Ishikawa (cell line): ENCODE data around the gene STRADA.

Experiments
- CREB1 ChIP-seq: IDR thresholded peaks from 2 replicates; pipeline ENCODE4 v1.6.1; 2012; ENCODE audit warnings: low read depth
- EP300 ChIP-seq: IDR thresholded peaks from 2 replicates; pipeline ENCODE4 v1.6.1; 2012; ENCODE audit warnings: borderline replicate concordance
- MAX ChIP-seq: IDR thresholded peaks from 2 replicates; pipeline ENCODE4 v1.6.1; 2012
- NFIC ChIP-seq: IDR thresholded peaks from 2 replicates; pipeline ENCODE4 v1.6.1; 2012
- RAD21 ChIP-seq: IDR thresholded peaks from 2 replicates; pipeline ENCODE4 v1.6.1; 2012; ENCODE audit warnings: low read depth
- TAF1 ChIP-seq: IDR thresholded peaks from 2 replicates; pipeline ENCODE4 v1.6.1; 2012; ENCODE audit warnings: low read depth, mild to moderate bottlenecking
- TCF12 ChIP-seq: IDR thresholded peaks from 2 replicates; pipeline ENCODE4 v1.6.1; 2012; ENCODE audit warnings: low read depth
- USF1 ChIP-seq: IDR thresholded peaks from 2 replicates; pipeline ENCODE4 v1.6.1; 2012

GRCh38 chr17:63722403-63722802 is 19.2 kb downstream of the STRADA start:
- TF ChIP-seq MAX (no peak), CREB1 (no peak), TAF1 (no peak), RAD21 (no peak), TCF12 (no peak), USF1 (no peak), EP300 (no peak), NFIC (no peak)
